ENCODE measurements around the gene OSTM1.
A peak's percentile ranks its signal among the peaks of the same experiment; 100 is the strongest.

The OSTM1 gene

GRCh38 chr6:108074359-108075144, at the start of gene OSTM1:
Gene OSTM1, minus strand, starts transcription at chr6:108074741. Its CDS starts 90 bp downstream, at chr6:108074651.
- peak within 1 kb of the TSS; percentile 83 for H3K27ac ChIP-seq
- TF ChIP-seq ZFX (IDR thresholded peaks at IDR 0.05) (peak; percentile 58), CTCF (conservative IDR thresholded peaks at IDR 0.05) (no peak)

- no peak overlapping the region for H3K27ac ChIP-seq
- TF ChIP-seq ZFX (IDR thresholded peaks at IDR 0.05): no peak
- no peak for TF ChIP-seq CTCF (conservative IDR thresholded peaks at IDR 0.05)
Measured at GRCh38 chr6:108123946-108124345, 49.4 kb upstream of the OSTM1 start.

- no peak for TF ChIP-seq CTCF (conservative IDR thresholded peaks at IDR 0.05)
- no peak for TF ChIP-seq ZFX (IDR thresholded peaks at IDR 0.05)
- no peak overlapping the region for H3K27ac ChIP-seq
Measured at GRCh38 chr6:108123481-108123929, 49.0 kb upstream of the OSTM1 start.

- H3K27ac ChIP-seq: no peak overlapping the region
- TF ChIP-seq ZFX (IDR thresholded peaks at IDR 0.05) (no peak), CTCF (conservative IDR thresholded peaks at IDR 0.05) (no peak)
Measured at GRCh38 chr6:108121612-108122011, 47.1 kb upstream of the OSTM1 start.

GRCh38 chr6:108120311-108120710, 45.8 kb upstream of the OSTM1 start:
- H3K27ac ChIP-seq: no peak overlapping the region
- TF ChIP-seq ZFX (IDR thresholded peaks at IDR 0.05): no peak
- no peak for TF ChIP-seq CTCF (conservative IDR thresholded peaks at IDR 0.05)

GRCh38 chr6:108119769-108120141, 45.2 kb upstream of the OSTM1 start:
- TF ChIP-seq CTCF (conservative IDR thresholded peaks at IDR 0.05) (no peak), ZFX (IDR thresholded peaks at IDR 0.05) (no peak)

GRCh38 chr6:108118810-108119768, 44.5 kb upstream of the OSTM1 start:
- H3K27ac ChIP-seq: no peak overlapping the region
- TF ChIP-seq ZFX (IDR thresholded peaks at IDR 0.05): no peak
- no peak for TF ChIP-seq CTCF (conservative IDR thresholded peaks at IDR 0.05)

More at GRCh38 chr6:108119769-108120141, 45.2 kb upstream of the OSTM1 start:
- H3K27ac ChIP-seq: no peak overlapping the region

All from C4-2B (cell line).